Suppressor macrophage treated with lipopolysaccharide for 1 hour (primary cell): Measurements from ENCODE around the gene CFAP52.
A peak's percentile ranks its signal among the peaks of the same experiment; 100 is the strongest.
"Not testable (repeated sequence)": the region's sequence is repeated elsewhere in the genome, so short reads cannot be mapped to it uniquely, and the experiment has no call there.

Source experiments
- DNase-seq, 3 donors: peaks; one replicate each; pipeline ENCODE4 v3.0.0-alpha.2; 2020 to 2022

CFAP52 gene

DNA sequence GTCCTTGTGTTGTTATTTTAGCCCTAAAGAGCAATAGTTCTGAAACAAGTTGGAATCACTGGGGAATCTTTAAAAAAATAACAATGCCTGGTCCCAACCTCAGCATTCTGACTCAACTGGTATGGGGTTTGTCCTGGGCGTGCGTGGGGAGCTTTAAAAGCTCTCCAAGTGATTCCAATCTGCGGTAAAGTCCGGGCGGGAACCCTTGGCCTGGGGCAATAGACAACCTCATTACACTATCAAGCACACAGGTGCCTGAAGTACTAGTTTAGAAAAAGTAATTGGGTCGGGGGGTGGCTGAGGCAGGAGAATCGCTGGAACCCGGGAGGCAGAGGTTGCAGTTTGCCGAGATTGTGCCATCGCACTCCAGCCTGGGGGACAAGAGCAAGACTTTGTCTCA, 5.2 kb upstream of the CFAP52 start:
- DNase-seq, result no peak

DNA sequence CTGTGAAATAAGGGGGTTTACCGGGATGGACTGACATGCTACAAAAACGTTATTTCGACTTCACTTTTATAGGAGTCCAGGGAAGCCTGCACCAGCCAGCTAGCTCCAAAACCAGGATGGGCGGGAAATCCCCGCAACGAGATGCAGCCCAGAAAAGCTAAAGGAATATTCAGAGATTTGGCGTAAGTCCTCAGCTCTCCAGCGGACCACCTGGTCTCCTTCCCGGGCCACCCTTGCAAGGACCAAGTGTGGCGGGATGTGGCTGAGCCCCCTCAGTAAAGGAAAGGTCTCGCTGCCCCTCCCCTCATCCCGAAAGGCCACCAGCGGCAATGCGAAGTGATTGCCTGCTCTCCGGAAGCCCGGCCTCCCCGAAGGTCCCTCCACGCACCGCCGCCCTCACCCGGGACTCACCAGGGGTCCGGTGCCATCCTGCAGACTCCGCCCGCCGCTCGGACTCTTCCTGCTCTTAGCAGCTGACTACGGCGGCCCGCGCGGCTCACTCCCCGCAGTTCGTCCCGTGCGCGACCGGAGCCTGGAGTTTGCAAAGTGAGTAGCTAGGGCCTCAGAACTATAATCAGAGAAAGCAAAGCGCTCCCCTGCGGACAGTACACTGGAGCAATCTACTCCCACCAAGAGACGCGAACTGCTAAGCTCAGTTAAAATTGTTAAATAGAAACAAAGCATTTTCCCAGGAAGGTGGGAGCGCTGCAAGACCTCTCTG, 901 bp upstream of the CFAP52 start, which contains the start of gene STX8:
STX8 (minus strand) TSS at position 440 of the 721 bp plus-strand sequence; CDS start at position 428, 12 bp downstream.
- peak; percentile 90 to 96 (median 93) for DNase-seq

DNA sequence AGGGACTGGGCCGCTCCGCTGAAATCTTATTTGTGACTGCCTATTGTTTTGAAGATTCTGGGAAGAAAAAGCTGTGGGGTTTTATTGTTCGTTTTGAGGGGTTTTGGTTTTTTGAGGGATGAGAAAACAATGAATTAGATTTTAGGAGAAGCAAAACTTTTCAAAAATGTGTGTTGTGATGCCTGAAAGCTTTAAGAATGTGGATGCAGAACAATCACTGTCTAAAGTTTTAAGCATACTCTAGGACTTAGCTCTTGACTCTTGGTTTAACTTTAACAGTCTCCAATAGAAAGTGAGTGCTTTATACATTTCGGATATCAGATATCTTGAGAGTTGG, 899 bp downstream of the CFAP52 start:
- peak in 1 of 3 donors; percentile 2 for DNase-seq

DNA sequence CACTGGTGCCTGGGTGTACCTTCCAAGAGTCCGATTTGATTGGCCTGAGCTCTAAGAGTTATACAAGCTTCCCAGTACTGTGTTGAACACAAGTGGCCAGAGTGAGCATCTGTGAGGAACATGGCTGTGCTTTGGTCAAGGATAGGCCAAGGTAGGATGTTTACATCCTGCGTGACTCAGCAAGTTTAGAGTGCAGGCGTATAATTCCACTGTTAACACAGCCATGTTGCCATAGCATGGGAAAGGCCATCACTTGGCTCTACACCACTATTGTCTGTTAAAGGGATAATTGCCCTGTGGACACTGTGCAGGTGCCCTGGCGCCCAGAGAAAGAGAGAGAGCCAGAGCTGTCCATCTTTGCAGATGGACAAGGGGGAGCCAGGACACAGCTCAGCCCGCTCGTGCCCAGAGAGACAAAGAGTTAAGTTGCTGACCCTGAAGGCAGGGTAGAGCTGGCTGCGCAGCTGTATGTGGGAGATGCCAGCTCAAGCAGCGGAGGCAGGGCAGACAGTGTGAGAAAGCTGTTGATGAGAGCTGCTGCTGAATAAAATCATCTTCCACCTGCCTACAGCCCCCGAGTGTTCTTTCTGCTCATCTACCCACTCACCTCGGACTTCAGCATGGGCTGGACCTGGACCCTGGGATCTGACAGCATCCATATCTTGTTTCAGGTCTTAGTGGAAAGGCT, 11.7 kb downstream of the CFAP52 start:
- DNase-seq, result no peak

DNA sequence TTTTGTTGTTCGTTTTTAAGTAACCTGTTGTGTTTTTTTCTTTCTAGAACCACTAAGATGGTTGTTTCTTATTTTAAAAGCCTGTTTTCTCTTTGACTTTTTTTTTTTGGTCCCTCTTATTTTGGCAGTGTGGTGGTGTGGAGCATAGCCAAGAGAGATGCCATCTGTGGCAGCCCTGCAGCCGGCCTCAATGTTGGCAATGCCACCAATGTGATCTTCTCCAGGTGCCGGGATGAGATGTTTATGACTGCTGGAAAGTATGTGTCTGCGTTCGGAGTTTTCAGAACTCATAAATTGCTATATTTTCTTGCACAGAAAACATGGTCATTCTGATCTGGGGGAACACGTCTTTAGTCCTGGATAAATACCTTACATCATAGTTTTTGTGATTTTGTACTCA, 17.6 kb downstream of the CFAP52 start:
- DNase-seq, result no peak

DNA sequence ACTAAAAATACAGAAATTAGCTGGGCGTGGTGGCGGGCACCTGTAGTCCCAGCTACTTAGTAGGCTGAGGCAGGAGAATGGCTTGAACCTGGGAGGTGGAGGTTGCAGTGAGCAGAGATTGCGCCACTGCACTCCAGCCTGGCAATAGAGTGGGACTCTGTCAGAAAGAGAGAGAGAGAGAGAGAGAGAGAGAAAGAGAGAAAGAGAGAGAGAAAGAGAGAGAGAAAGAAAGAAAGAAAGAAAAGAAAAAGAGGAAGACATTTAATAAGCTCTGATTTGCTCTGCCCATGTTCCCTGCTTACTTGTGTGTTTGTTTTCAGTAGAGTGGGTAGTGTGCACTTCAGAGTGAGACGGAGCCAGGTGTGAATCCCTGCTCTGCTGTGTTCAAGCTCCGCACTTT, 21.2 kb downstream of the CFAP52 start:
- DNase-seq, result not testable (repeated sequence)

DNA sequence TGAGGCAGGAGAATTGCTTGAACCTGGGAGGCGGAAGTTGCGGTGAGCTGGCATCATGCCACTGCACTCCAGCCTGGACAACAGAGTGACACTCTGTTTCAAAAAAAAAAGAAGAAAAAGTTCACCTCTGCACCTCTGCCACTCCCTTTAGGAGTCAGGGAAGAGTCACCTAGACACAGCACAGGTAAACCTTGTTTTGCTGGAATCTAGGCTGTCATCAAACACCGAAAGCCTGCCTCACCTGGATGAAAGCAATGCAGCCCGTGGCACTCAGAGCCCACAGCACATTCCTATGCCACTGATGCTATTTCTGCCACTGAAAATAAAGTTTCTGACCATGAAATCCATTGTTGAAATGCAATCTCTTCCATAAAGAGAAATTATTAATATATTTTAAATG, 22.2 kb downstream of the CFAP52 start:
- DNase-seq, result no peak

DNA sequence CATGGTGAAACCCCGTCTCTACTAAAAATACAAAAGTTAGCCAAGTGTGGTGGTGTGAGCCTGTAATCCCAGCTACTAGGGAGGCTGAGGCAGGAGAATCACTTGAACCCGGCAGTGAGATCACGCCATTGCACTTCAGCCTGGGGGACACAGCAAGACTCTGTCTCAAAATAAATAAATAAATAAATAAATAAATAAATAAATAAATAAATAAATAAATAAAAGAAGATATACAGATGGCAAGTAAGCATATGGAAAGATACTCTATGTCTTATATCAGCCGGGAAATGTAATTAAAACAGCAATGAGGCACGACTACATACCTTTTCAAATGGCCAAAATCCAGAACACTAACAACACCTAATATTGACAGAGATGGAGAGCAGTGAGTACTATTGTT, 28.1 kb downstream of the CFAP52 start:
- not testable (repeated sequence) for DNase-seq

DNA sequence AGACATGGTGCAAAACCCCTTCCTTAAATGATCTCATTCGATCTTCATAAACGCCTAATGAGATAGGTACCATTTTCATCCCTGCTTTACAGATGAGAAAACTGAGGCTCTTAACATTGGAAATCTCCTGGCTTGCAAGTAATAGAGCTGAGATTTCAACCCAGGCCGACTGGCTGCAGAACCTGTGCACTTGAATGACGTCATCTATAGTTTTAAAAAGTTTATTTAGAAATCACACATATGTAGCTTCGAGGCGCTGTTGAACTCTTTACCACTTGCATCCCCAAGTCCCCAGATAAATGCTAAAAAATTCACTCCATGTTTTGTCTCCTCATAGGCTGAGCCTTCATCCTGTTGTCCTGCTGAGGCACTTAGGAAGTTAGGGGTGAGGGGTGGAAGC, 30.0 kb downstream of the CFAP52 start:
- no peak for DNase-seq

DNA sequence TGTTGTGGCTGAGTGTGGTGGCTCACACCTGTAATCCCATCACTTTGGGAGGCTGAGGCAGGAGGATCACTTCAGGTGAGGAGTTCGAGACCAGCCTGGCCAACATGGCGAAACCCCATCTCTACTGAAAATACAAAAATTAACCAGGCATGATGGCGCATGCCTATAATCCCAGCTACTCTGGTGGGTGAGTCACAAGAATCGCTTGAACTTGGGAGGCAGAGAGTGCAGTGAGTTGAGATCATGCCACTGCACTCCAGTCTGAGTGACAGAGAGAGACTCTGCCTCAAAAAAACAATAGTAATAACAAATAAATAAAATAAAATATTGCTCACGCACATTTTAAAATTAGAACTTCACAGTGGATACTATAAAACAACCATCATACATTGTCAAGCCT, 30.6 kb downstream of the CFAP52 start:
- DNase-seq, result not testable (repeated sequence)

DNA sequence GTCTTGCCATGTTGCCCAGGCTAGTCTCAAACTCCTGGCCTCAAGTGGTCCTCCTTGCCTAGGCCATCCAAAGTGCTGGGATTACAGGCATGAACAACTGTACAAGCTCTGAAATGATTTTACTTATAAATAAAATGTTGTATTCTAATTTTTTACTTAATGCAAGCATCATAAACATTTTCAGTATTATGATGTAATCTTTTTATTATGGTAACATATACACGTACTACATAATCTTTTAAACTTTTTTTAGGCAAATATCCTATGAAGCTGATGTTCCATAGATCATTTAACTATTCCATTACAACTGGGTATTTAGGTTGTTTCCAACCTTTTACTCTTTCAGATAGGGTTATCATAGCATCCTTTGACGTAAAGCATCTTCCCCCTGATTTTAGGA, 35.1 kb downstream of the CFAP52 start:
- DNase-seq, result no peak

DNA sequence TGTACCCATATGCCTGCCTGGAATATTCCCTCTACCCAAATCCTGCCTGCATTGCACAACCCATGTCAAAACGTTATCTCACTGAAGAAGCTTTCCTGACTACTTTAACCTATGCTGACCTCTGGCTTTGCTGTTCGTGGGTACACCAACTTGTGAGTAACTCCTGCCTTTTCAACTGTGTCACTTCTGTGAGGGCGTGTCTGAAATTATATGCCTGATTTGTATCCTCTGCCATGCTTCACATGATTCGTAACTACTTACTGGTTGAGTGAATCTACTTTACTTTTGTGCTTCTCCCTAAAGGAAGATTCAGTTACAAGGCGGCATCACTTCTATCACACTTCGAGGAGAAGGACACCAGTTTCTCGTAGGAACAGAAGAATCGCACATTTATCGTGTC, 35.6 kb downstream of the CFAP52 start:
- DNase-seq, result no peak

DNA sequence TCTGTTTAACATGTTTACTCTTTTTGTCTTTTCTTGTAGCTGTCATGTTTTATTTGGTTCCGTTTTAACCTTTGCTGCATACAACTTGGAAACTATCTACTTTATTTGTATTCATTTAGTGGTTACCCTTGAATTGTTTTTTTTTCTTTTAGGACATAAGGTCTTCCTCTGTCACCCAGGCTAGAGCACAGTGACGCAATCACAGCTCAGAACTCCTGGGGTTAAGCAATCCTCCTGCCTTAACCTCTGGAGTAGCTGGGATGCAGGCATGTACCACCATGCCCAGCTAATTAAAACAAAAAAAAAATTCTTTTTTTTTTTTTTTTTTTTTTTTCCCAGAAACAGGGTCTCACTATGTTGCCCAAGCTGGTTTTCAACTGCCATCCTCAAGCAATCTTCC, 39.0 kb downstream of the CFAP52 start:
- DNase-seq, result peak in 2 of 3 donors; percentile 2 to 3

DNA sequence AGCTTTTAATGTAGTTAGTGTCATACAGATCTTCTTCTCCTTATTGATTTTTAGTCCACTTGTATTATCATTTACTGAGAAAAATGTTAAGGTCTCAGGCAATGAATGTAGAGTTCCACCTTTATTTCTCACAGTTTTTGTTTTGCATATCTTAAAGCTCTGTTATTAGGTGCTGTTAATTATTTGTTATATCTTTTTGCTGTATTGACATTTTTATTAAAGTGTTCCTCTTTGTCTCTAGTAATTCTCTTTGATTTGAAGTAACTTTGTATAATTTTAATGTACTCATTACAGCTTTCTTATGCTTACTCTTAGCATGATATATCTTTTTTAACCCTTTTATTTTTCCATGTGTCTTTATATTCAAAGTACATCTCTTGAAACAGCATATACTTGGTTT, 46.5 kb downstream of the CFAP52 start:
- DNase-seq, result no peak

DNA sequence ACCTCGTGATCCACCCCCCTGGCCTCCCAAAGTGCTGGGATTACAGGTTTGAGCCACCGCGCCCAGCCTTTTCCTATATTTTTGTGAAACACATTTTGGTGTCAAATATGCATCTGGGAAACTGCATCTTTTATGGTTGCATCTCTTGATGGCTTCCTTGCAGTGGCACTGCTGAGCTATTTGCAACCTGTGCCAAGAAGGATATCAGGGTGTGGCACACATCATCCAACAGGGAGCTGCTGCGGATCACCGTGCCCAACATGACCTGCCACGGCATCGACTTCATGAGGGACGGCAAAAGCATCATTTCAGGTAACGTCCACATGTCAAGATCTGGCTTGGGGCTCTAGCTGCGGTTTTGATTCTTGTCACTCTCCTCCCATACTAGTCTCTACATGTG, 52.1 kb downstream of the CFAP52 start:
- no peak for DNase-seq

DNA sequence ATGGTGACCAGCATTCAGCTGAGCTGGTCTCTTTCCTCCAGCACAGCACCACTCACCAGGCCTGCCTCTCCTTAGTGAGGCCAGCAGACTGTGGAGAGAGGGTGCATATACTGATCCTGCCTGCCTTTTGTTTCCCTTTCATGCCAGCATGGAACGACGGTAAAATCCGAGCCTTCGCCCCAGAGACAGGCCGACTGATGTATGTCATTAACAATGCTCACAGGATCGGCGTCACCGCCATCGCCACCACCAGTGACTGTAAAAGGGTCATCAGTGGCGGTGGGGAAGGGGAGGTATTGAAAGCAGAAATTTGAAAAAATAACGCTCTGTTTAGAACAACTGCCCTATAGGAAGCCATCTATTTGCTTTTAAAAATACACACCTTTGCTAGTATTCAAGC, 56.3 kb downstream of the CFAP52 start:
- DNase-seq, result no peak

DNA sequence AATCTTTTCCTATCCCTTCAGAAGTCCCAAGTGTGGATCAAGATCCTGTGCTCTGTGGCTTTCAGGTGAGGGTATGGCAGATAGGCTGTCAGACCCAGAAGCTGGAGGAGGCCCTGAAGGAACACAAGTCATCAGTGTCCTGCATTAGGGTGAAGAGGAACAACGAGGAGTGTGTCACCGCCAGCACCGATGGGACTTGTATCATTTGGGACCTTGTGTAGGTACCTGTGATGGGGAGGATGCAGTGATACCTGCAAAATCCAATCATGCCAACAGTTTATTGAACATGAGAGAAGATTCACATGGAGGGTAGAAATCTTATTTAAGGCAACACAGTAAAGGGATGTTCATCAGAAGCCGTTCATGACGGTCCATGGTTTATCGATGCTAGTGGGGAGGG, 58.9 kb downstream of the CFAP52 start:
- DNase-seq, result no peak

DNA sequence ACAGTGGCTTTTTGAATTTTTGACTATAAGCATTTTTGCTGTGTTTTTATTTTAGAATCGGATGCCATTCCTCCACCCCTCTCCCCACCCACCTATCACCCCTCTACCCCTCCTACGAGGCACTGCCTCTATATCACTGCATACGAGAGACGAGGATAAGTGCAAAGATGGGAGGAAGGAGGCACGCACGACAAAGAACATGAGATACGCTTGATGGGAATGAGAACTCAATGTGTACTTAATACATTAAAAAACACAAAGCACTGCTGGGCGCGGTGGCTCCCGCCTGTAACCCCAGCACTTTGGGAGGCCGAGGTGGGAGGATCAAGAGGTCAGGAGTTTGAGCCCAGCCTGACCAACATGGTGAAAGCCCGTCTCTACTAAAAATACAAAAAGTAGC, 60.1 kb downstream of the CFAP52 start:
- DNase-seq, result no peak

DNA sequence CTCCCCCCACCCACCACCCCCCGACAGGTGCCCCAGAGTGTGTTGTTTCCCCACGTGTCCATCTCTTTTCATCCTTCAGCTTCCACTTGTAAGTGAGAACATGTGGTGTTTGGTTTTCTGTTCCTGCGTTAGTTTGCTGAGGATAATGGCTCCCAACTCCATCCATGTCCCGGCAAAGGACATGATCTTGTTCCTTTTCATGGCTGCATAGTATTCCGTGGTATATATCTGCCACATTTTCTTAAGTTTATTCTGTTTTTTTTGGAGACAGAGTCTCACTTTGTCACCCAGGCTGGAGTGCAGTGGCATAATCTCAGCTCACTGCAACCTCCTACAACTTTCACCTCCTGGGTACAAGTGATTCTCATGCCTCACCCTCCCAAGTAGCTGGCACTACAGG, 63.9 kb downstream of the CFAP52 start:
- DNase-seq, result not testable (repeated sequence)

DNA sequence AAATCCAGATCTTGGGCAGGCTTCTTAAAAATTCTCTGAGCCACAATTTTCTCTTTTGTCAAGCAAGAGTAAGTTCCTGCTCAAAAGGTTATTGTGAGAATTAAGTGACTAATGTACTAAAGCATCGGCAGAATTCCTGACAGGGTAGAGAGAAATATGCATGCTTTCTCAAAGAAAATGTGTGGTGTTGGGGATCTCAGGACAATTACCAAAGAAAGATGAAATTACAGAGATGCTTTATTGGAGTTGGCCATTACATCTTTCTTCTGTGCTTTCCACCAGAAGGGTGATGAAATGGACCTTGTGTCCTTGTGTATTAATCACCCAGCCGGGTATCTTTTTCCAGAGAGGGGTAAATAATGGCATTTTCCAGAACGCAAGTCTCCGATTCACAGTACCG, 67.2 kb downstream of the CFAP52 start:
- DNase-seq, result no peak

DNA sequence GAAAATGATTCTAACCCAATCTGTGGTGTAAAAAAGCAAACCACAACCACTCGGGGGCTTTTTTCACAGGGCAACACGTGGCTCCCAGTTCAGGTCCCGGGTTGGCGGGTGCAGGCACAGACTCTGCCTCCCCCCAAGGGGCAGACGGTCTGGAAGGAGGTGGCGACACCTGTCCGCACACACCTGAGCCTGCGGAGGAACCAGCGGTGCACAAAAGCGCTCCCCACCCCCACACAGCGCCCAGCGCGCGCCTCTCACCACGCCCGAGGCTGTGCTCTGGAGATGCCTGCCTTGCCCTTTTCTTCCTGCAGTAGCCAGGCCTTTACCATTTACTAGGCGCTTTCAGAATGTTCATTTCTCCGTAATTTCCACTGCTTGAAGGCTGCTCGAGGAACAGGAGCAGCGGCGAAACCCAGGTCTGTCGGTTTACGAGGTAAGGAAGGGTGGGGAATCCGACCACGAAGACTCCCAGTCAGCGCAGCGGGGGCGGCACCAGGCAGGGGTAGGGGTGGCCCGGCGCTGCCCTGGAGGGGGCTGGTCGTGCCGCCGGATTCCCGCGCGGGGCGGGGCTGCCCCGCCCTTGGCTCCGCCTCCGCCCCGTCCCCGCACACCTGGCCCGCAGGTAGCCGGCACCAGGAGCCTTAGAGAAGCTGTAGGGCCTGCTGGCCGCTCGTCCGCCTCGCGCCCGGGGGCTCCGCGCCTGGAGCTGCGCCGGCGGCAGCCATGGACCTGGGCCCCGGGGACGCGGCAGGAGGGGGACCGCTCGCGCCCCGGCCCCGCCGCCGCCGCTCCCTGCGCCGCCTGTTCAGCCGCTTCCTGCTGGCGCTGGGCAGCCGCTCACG, 68.7 kb downstream of the CFAP52 start, which contains the start of gene USP43:
USP43 (plus strand) TSS at position 608 of the 842 bp plus-strand sequence; CDS start at position 724, 116 bp downstream.
- peak in 2 of 3 donors; percentile 19 to 44 for DNase-seq

DNA sequence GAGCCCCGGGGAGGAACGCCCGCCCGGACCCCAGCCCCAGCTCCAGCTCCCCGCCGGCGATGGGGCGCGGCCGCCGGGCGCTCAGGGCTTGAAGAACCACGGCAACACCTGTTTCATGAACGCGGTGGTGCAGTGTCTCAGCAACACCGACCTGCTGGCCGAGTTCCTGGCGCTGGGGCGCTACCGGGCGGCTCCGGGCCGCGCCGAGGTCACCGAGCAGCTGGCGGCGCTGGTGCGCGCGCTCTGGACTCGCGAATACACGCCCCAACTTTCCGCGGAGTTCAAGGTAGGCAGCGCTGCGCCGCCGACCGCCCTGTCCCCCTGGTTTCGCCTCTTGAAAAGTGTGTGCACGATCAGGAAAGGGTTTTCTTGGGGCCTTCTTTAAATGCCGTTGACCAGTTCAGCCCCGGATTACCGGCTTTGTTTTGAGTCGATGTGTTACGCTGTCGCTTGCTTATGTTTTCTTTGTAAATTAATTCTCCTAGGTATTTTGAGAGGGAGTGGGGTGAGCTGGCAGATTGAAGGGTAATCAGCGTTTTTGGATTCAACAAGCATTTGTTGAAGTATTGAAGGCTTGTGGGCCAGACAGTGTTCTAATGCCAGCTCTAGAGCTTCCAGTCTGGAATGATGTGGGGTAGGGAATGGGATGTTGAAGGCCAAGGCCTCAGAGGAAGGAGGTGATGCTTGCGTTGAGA, 69.6 kb downstream of the CFAP52 start:
- peak; percentile 31 to 68 (median 37) for DNase-seq

DNA sequence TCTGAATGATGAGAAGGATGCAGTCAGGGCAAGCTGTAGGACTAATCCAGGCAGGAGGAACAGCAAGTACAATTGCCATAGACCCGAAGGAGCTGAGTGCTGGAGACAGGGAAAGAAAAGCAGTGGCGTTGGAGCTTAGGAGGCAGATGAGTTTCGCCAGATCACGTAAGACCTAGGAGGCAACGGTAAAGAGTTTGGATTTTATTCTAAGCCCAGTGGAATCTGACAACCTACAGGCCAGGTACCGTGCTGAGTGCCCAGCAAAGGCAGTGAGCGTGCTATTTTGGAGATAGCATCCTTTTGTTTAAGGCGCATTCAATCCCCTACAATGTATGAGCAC, 70.1 kb downstream of the CFAP52 start:
- no peak for DNase-seq
